NB4 (cell line): ENCODE measurements around the gene FSCN2.

ENCODE experiments used
- CTCF ChIP-seq: IDR thresholded peaks from one replicate; pipeline ENCODE4 v1.5.1; 2012; ENCODE audit warnings: low read depth, low read length
- MYC ChIP-seq: IDR thresholded peaks from 2 replicates; pipeline ENCODE4 v1.6.1; 2011; ENCODE audit warnings: low read depth, low read length
- POLR2A ChIP-seq: IDR thresholded peaks from 2 replicates; pipeline ENCODE4 v1.6.1; 2011; ENCODE audit warnings: mild to moderate bottlenecking; ENCODE audit not compliant: insufficient read length; ENCODE audit errors: extremely low read depth
- TF ChIP-seq, protein P1 (sequence below): IDR thresholded peaks from 2 replicates; pipeline ENCODE4 v1.6.1; 2011; ENCODE audit warnings: low read depth, low read length

GRCh38 chr17:81540676-81541027 lies 12.5 kb downstream of the FSCN2 start:
- TF ChIP-seq, protein P1, sequence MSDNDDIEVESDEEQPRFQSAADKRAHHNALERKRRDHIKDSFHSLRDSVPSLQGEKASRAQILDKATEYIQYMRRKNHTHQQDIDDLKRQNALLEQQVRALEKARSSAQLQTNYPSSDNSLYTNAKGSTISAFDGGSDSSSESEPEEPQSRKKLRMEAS: no peak
- no peak for TF ChIP-seq CTCF
- TF ChIP-seq POLR2A: no peak
- no peak for TF ChIP-seq MYC
